Subcutaneous adipose tissue (tissue), 4 donors: ENCODE measurements around the gene GNAS. TPM values are rescaled to one million over a fixed set of nuclear protein-coding genes. Genes with fewer than 3 reads are reported as not detected.

ENCODE experiments used
- CTCF ChIP-seq: fragments of 450-650 bp; IDR thresholded peaks from one replicate; pipeline ENCODE4 v1.5.1; 2016; ENCODE audit warnings: low read depth, mild to moderate bottlenecking, control low read depth, antibody characterized with exemption, moderate library complexity
- total RNA-seq, 4 donors: library from RNA; depleted of rRNA; stranded (reverse); fragments of >200 nt; gene quantifications; one replicate each; pipeline ENCODE4 v1.1.0, GENCODE V29; 2016

GNAS gene
- total RNA-seq, 4 donors from 2014 or later: 671 to 1,187 (median 863) TPM

GRCh38 chr20:58895448-58896180 lies 43.1 kb downstream of the GNAS start:
- no peak for TF ChIP-seq CTCF

GRCh38 chr20:58896820-58897219 lies 44.3 kb downstream of the GNAS start:
- no peak for TF ChIP-seq CTCF

GRCh38 chr20:58897488-58897887 lies 45.0 kb downstream of the GNAS start:
- no peak for TF ChIP-seq CTCF

- no peak for TF ChIP-seq CTCF
Measured at GRCh38 chr20:58898629-58899408, 46.3 kb downstream of the GNAS start.

GRCh38 chr20:58899512-58899911 lies 47.0 kb downstream of the GNAS start:
- TF ChIP-seq CTCF: no peak

- no peak for TF ChIP-seq CTCF
Measured at GRCh38 chr20:58900397-58900796, 47.9 kb downstream of the GNAS start.
